ENCODE results near the gene GPR21. TPM values are rescaled to one million over a fixed set of nuclear protein-coding genes. Genes with fewer than 3 reads are reported as not detected.

Gene GPR21
- polyA plus RNA-seq, 1 of the 3 experiments (the other 2 are of a cell fraction): not detected

GRCh38 chr9:123003466-123003865 is 30.0 kb upstream of the GPR21 start:
- Histone ChIP-seq H3K27ac (ENCODE audit: low read depth in 2 of 2, low read length in 1 of 2) (peak overlapping the region; percentile 68 to 87; a peak in 3 of 4 replicates), H3K9me2 (no peaks in the 10 kb centered on the region), H3F3A (replicated peaks; ENCODE audit: insufficient read depth) (peaks cover 36% of the 10 kb centered on the region), H3K9me3 (no peaks in the 10 kb centered on the region), H3K36me3 (replicated peaks in 1 of 2; ENCODE audit: control insufficient read depth in 1 of 2, insufficient read depth in 2 of 2, low read length in 1 of 2) (peaks cover 23 to 40% of the 10 kb centered on the region in 2 experiments), H3K4me2 (peak overlapping the region; percentile 56), H4K20me1 (ENCODE audit: insufficient read depth) (no peaks in the 10 kb centered on the region), H3K79me2 (ENCODE audit: insufficient read depth) (no peaks in the 10 kb centered on the region), H3K27me3 (ENCODE audit: insufficient read depth) (no peaks in the 10 kb centered on the region), H3K9ac (peak overlapping the region; percentile 25; the same call in 1 of the 2 replicates), H3K4me1 (ENCODE audit: control insufficient read depth in 1 of 2, insufficient read depth in 2 of 2, low read depth in 1 of 2, low read length in 1 of 2) (peaks cover 0 to 24% of the 10 kb centered on the region in 2 experiments; a peak in 3 of 4 replicates), H3K4me3 (ENCODE audit: low read depth in 2 of 2, low read length in 1 of 2) (0 out of 4 replicates have a peak overlapping the region, but pooled peaks of 1 of the 2 experiments have one; percentile 46), H2AFZ (ENCODE audit: low read depth) (no peak overlapping the region)
- TF ChIP-seq NFIC (IDR thresholded peaks at IDR 0.05; ENCODE audit: borderline replicate concordance): peak; percentile 22; the same call in 1 of the 2 replicates
- TF ChIP-seq GATA2 (CRISPR knock-in tag; IDR thresholded peaks at IDR 0.05): no peak
- peak; percentile 19; the same call in 1 of the 2 replicates for TF ChIP-seq JUND (IDR thresholded peaks at IDR 0.05)
- TF ChIP-seq TCF12 (IDR thresholded peaks at IDR 0.05): peak; percentile 27; the same call in 1 of the 2 replicates
- TF ChIP-seq EZH2phosphoT487 (IDR thresholded peaks at IDR 0.05; ENCODE audit: borderline replicate concordance, low read depth): no peak
- CTCF ChIA-PET: interaction anchor here (1.0 kb wide), 1 partner anchor 12 kb away, joined by 4 read pairs; no protein-coding TSS in a partner anchor
- POLR2A ChIA-PET: no interaction called here
- 88% methylated on average over 2 of the region's 2 CpGs for WGBS (ENCODE audit: low lambda C conversion rate)
- DNase-seq: no peak

- 100% methylated on average over 1 of the region's 1 CpG for WGBS (ENCODE audit: low lambda C conversion rate)
Observed at GRCh38 chr9:123005964-123006363, 27.5 kb upstream of the GPR21 start.

GRCh38 chr9:123007269-123007668 is 26.2 kb upstream of the GPR21 start:
- H3K4me3 ChIP-seq (ENCODE audit: low read depth in 2 of 2, low read length in 1 of 2): no peak overlapping the region
- no peaks in the 10 kb centered on the region for H3K9me2 ChIP-seq
- no peak for DNase-seq
- H3K9ac ChIP-seq: no peak overlapping the region
- H3K79me2 ChIP-seq (ENCODE audit: insufficient read depth): no peaks in the 10 kb centered on the region
- TF ChIP-seq GATA2 (CRISPR knock-in tag; IDR thresholded peaks at IDR 0.05) (no peak), PBX3 (IDR thresholded peaks at IDR 0.05) (no peak), FOSL2 (IDR thresholded peaks at IDR 0.05; ENCODE audit: borderline replicate concordance, low read depth) (no peak), POLR2AphosphoS5 (IDR thresholded peaks at IDR 0.05; ENCODE audit: low read depth, low read length) (no peak)
- H4K20me1 ChIP-seq (ENCODE audit: insufficient read depth): no peaks in the 10 kb centered on the region
- H3K27me3 ChIP-seq (ENCODE audit: insufficient read depth): no peaks in the 10 kb centered on the region
- 74% methylated on average over 5 of the region's 5 CpGs for WGBS (ENCODE audit: low lambda C conversion rate)
- H3K36me3 ChIP-seq (replicated peaks in 1 of 2; ENCODE audit: control insufficient read depth in 1 of 2, insufficient read depth in 2 of 2, low read length in 1 of 2): peaks cover 27 to 39% of the 10 kb centered on the region in 2 experiments
- H3K4me1 ChIP-seq (ENCODE audit: control insufficient read depth in 1 of 2, insufficient read depth in 2 of 2, low read depth in 1 of 2, low read length in 1 of 2): peaks cover 0 to 13% of the 10 kb centered on the region in 2 experiments; a peak in 3 of 4 replicates
- ChIA-PET CTCF (interaction anchor here (1.2 to 1.5 kb wide), 2 partner anchors 16 to 347 kb away, joined by 3 to 6 read pairs; no protein-coding TSS in a partner anchor), POLR2A (no interaction called here)
- H2AFZ ChIP-seq (ENCODE audit: low read depth): no peak overlapping the region
- H3K4me2 ChIP-seq: no peak overlapping the region
- peaks cover 15% of the 10 kb centered on the region for H3F3A ChIP-seq (replicated peaks; ENCODE audit: insufficient read depth)
- no peak overlapping the region for H3K27ac ChIP-seq (ENCODE audit: low read depth in 2 of 2, low read length in 1 of 2)
- no peaks in the 10 kb centered on the region for H3K9me3 ChIP-seq

More at GRCh38 chr9:123005964-123006363, 27.5 kb upstream of the GPR21 start:
- no peak overlapping the region for H2AFZ ChIP-seq (ENCODE audit: low read depth)
- no peak overlapping the region for H3K27ac ChIP-seq (ENCODE audit: low read depth in 2 of 2, low read length in 1 of 2)
- H3K9ac ChIP-seq: no peak overlapping the region
- H3K4me1 ChIP-seq (ENCODE audit: control insufficient read depth in 1 of 2, insufficient read depth in 2 of 2, low read depth in 1 of 2, low read length in 1 of 2): peaks cover 0 to 13% of the 10 kb centered on the region in 2 experiments; a peak in 3 of 4 replicates
- no peaks in the 10 kb centered on the region for H3K9me3 ChIP-seq
- H3F3A ChIP-seq (replicated peaks; ENCODE audit: insufficient read depth): peaks cover 20% of the 10 kb centered on the region
- H3K4me3 ChIP-seq (ENCODE audit: low read depth in 2 of 2, low read length in 1 of 2): no peak overlapping the region
- POLR2A ChIA-PET: no interaction called here
- no peak for TF ChIP-seq JUND (IDR thresholded peaks at IDR 0.05)
- no peak for TF ChIP-seq TEAD4 (IDR thresholded peaks at IDR 0.05; ENCODE audit: borderline replicate concordance, insufficient read depth)
- no peak for TF ChIP-seq IRF3 (IDR thresholded peaks at IDR 0.05; ENCODE audit: low read depth, low read length)
- no peaks in the 10 kb centered on the region for H3K79me2 ChIP-seq (ENCODE audit: insufficient read depth)
- DNase-seq: no peak
- H3K27me3 ChIP-seq (ENCODE audit: insufficient read depth): no peaks in the 10 kb centered on the region
- no peak overlapping the region for H3K4me2 ChIP-seq
- no peaks in the 10 kb centered on the region for H3K9me2 ChIP-seq
- CTCF ChIA-PET: interaction anchor here (0.8 kb wide), 1 partner anchor 16 kb away, joined by 3 read pairs; no protein-coding TSS in a partner anchor
- H4K20me1 ChIP-seq (ENCODE audit: insufficient read depth): no peaks in the 10 kb centered on the region
- H3K36me3 ChIP-seq (replicated peaks in 1 of 2; ENCODE audit: control insufficient read depth in 1 of 2, insufficient read depth in 2 of 2, low read length in 1 of 2): peaks cover 24 to 37% of the 10 kb centered on the region in 2 experiments
